ENCODE measurements around the gene BORCS6.

The BORCS6 gene

DNA sequence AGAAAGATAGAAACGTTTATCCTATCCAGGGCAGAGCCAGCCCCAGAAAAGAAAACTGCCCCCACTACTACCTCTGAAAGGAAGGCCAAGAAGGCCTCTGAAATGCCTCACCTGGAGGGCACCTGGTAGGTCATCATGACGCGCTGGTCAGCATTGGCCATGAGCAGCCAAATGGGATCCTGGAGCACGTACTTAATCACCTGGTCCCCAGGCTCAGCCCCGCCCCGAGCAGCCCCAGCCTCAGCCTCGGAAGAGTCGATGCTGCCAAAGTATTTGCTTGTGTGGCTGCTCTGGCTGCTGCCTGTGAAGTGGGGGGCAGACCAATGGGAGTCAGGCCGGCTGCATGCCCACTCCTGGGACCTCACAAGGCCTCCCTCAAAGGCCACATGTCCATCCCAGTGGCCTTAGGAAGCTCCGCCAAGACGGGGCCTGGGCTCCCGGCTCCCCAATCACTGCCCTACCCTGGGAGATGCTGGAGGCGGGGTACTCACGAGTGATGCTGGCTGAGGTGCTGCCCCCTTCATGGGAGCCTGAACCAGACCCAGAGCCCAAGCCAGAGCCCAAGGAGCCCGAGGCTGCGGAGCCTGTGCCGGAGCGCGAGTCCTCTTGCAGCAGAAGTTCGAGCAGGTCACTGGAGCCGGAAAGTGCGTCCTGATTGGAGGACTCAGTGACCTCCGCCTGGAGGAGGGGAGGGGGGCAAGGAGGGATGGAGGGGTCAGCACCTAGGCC, 47.7 kb downstream of the BORCS6 start:
- no peak for DNase-seq (ENCODE audit: low read depth)

- no peak for DNase-seq (ENCODE audit: low read depth)
Measured at GRCh38 chr17:8141741-8142140, 48.2 kb downstream of the BORCS6 start.

DNA sequence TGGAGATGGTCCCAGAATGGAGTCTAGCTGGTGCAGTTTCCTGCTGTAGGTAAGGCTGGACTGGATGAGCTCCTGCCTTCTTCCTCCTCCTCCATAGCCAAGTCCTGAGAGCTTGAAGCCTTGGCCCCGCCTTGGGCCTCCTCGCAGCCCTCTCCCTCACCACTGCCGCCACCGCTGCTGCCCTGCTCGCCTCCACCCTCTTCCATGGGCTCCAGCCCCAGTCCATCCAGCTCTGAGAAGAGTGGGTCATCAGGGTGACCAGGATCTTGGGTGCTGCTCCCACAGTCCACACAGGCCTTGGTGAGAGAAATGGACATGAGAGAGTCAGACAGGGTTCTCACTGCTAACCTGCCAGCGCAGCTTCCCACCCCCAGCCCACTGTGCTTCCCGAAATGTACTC, 48.9 kb downstream of the BORCS6 start:
- no peak for DNase-seq (ENCODE audit: low read depth)

DNA sequence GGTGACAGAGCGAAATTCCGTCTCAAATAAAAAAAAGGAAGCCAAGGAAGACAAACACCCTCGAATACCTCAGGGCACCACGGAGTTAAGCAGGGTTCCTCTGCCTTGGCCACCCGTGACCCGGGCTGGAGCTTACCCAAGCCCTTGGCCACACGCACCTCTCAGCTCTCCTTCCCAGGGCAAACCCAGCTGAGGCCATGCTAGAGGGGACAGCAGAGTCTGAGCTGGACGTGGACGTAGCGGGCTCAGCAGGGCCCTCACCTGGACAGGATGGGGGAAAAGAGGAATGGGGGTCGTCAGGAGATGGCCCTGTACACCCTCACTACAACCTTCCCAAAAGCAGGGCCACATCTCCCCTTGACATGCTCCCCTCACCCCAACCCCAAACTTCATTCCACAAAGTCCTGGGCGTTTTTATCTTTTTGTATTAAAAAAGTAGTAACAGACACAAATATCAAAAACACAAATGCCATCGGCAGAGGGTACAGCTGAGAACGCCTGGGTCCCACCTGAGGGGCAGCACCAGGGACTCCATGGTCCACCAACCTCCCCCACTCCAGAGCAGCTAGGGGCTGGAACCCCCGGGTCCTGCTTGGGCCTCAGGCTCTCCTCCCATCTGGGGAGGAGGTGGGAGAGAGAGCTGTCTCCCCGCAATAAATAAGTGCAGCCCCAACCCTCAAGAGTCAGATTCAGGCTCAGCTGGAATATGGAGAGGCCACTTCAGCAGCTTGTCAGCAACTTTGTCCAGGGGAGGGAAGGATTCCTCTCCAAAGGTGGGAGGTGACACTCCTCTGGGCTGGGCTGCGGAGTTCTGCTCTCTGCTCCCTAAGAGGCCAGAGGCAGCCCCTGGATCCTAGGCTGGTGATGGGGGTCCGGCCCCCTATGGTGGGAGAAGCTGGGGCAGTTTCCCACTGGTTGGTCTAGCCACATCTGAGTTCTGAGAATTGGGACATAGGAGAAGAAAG, 49.6 kb downstream of the BORCS6 start:
- no peak for DNase-seq (ENCODE audit: low read depth)

GRCh38 chr17:8138672-8139371, 51.2 kb downstream of the BORCS6 start:
- DNase-seq (ENCODE audit: low read depth), result peak; percentile 89

- no peak for DNase-seq (ENCODE audit: low read depth)
Measured at GRCh38 chr17:8138374-8138671, 51.7 kb downstream of the BORCS6 start.
